NCI-H82 treated with DMSO at 0.1 percent for 48 hours (cell line): ENCODE results near the gene USP19.

Experiments used
- DNase-seq: peaks from one replicate; lab custom pipeline; 2025; ENCODE audit not compliant: unreplicated experiment; lab: John Stamatoyannopoulos, UW

USP19 gene, protein sequence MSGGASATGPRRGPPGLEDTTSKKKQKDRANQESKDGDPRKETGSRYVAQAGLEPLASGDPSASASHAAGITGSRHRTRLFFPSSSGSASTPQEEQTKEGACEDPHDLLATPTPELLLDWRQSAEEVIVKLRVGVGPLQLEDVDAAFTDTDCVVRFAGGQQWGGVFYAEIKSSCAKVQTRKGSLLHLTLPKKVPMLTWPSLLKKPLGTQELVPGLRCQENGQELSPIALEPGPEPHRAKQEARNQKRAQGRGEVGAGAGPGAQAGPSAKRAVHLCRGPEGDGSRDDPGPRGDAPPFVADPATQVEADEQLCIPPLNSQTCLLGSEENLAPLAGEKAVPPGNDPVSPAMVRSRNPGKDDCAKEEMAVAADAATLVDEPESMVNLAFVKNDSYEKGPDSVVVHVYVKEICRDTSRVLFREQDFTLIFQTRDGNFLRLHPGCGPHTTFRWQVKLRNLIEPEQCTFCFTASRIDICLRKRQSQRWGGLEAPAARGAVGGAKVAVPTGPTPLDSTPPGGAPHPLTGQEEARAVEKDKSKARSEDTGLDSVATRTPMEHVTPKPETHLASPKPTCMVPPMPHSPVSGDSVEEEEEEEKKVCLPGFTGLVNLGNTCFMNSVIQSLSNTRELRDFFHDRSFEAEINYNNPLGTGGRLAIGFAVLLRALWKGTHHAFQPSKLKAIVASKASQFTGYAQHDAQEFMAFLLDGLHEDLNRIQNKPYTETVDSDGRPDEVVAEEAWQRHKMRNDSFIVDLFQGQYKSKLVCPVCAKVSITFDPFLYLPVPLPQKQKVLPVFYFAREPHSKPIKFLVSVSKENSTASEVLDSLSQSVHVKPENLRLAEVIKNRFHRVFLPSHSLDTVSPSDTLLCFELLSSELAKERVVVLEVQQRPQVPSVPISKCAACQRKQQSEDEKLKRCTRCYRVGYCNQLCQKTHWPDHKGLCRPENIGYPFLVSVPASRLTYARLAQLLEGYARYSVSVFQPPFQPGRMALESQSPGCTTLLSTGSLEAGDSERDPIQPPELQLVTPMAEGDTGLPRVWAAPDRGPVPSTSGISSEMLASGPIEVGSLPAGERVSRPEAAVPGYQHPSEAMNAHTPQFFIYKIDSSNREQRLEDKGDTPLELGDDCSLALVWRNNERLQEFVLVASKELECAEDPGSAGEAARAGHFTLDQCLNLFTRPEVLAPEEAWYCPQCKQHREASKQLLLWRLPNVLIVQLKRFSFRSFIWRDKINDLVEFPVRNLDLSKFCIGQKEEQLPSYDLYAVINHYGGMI (N-terminal part only)

GRCh38 chr3:49120438-49121131 lies at the start of gene USP19:
Gene USP19, minus strand, starts transcription at chr3:49120823. Its CDS starts 1,678 bp downstream, at chr3:49119145.
- peak; percentile 49 for DNase-seq

DNA sequence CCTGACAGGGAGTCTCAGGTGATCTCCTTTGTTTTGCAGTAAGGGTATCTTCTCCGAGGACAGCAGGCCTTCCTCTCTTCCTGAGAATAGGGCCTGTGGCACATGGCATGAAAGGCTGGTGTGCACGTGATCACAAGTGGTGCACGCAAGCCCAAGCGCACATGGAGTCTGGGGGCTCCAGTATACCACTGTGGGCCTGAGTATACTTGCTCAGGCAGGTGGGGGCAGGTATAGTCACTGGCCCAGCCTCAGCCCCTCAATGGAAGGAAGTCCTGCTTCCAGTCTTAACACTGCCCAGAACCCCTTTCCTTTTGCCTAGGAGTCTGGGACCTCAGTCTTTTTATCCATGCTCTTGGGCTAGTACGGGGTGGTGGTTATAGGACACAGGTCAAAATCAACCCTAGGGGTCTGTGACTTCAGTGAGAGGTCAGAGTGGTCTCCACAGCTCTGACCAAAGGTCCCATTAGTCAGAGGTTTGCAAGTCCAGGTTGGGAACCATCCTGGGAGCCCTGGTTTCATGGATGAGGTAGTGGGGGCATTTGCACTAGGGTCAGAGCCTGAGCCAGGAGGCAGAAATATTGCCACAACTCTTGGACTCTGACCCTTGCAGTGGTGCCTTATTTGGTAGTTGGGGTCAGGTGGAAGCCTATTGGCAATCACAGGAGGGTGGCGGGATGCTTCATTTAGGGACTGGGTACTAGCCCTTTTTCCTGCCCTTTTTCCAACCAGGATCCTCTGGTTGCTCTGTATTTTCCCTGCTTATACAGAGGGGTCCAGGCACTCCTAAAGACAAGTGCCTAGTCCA lies 46.3 kb upstream of the USP19 start:
- no peak for DNase-seq

GRCh38 chr3:49165771-49166751 lies 45.4 kb upstream of the USP19 start, which contains the start of gene CCDC71:
Gene CCDC71, minus strand, starts transcription at chr3:49166331. Its CDS starts 2,123 bp downstream, at chr3:49164208.
- DNase-seq: no peak

- no peak for DNase-seq
Observed at GRCh38 chr3:49164983-49165720, 44.5 kb upstream of the USP19 start.

DNA sequence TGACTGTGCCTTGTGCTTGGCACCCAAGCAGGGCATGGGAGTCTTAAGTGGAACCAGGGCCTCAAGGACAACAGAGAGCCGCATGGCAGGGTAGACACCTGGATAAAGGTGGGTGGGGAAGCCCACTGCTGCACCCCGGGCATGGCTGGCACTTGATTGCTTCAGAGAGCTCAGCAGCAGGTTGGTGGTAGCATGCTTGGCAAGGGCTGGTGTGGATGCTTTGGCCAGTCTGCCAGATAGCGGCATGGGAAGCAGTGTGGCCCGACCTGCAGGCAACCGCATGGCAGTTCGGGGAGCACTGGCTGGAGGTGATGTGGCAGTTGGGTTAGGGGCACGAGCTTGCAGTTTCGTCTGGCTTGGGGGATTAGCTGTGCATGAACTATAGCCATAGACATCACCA lies 43.0 kb upstream of the USP19 start:
- no peak for DNase-seq

GRCh38 chr3:49162751-49163419 lies 42.3 kb upstream of the USP19 start:
- no peak for DNase-seq

DNA sequence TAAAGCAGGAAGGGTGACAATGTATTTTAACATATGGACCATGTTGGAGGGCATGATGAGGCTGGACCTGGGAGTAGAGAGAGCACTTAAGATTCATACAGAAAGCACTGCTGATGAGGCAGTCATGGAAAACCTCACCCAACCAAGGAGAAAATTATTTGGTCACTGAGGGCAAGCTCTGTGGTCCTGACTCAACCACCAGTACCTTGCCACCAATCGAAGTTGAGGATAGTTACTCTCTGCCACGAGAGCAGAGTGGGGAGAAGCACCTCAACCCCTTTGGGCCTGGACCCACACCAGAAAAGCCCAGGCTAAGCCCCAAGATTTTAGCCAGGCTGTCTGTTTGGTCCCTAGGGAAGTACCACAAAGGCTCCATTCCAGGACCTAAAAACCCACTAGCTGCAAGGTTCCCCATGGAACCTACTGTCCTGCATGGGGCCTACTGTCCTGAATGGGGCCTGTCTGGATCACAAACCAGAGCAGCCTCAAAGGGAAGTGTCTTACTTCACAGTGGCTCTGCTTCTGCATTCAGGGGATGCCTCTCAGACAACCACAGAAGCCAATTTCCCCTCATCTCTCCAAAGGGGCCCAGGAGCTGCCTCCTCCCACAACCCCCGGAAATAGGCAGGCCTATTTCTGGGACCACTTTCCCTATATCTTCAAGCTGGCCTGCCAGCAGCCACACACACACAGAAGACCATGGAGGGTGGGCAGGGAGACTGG lies 41.3 kb upstream of the USP19 start:
- DNase-seq: no peak

DNA sequence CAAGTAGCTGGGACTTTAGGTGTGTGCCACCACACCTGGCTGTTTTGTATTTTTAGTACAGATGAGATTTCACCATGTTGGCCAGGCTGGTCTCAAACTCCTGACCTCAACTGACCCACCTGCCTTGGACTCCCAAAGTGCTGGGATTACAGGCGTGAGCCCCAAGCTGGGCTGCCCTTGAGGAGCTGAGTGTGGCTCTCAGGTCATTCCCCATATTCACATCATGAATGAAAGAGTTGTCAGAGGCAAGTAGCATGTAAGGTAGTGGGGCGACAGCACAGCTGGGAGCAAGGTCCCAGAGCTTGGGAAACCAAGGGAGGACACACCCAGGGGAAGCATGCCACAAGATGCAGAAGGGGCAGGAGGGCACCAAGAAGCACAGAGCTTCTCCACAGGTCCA lies 40.6 kb upstream of the USP19 start:
- no peak for DNase-seq

DNA sequence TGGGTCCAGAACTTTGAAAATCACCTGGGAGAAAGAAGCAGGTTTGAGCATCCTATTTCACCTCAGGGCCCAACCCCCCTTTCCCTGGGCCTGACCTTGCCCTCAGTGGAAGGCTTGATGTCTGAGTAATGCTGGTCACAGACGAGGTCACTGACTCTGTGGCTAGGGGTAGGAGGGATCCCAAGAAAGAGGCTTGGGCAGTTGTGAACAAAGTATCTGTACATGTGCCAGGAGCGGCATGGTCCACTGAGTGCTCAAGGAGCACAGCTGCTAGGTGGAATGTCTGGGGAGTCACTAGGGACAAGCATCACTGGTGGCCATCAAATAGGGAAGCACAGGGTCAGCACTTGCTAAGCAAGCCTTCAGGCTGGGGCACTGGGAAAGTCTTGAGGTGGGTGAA lies 38.2 kb upstream of the USP19 start:
- DNase-seq: no peak

DNA sequence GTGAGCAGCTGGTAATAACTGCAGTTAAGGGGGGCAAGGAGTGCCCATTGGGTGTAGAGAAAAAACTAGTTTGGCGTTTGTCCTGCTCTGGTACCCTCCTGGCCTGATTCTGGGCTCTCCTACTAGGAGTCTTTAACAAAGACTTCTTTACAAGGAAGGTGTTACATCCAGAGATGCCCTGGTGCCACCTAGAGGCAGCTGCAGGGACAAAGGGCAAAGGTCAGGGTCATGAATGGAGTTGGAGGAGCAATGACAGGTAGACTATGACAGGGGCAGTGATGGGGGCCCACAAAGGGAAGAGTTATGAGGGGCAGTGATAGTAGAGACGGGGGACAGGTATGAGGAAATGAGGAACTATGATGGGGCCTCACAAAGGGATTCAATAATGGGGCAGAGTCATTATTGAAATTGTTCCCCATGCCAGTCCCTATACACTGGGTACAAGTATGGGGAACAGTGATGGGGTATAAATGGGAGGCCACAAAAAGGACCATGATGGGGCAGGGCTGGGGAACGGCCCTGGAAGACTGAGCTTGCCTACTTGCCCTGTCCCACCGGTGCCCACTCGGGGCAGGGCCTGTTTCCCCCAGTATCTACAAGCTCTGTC lies 37.6 kb upstream of the USP19 start:
- DNase-seq: peak; percentile 1

GRCh38 chr3:49157289-49157688 lies 36.7 kb upstream of the USP19 start:
- no peak for DNase-seq

- no peak for DNase-seq
Observed at GRCh38 chr3:49153349-49153912, 32.8 kb upstream of the USP19 start.

DNA sequence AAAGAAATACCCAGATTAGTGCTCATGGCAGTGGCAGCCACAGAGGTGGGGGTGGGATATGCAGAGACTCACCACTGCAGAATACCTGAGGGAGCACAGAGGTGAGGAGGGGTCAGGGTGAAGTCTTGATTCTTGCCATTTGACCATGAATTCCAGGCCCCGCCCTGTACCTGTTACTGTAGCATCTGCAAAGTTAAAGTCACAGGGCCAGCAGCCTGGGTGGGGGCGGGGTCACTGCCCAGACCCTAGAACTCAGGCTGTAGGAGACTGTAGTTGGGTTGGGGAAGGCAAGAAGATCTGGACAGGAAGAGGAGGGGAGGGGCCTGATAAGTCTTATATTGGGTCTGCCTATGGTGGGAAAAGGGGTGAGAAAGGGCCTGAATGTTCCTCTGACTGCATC lies 31.0 kb upstream of the USP19 start:
- DNase-seq: no peak

- DNase-seq: no peak
Observed at GRCh38 chr3:49148159-49148558, 27.5 kb upstream of the USP19 start.

GRCh38 chr3:49140080-49140479 lies 19.5 kb upstream of the USP19 start:
- no peak for DNase-seq

DNA sequence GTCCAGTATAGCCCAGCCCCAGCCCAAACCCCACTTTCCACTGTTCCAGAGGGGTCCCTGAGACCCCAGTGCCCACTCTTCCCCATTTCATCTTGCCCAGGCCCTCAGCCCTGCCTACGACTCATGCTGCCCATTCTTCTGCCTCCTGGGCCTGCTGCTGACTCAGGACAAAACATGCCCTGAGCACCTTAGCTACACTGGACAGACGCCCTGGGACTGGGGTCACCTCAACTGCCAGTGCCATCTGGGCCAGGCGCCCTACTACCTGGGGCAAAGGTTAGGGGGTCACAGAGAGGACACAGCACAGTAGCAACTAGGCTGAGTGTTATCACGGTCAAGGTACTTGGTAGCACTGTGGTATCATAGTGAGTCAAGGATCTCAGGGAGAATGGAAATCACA lies 14.9 kb upstream of the USP19 start:
- DNase-seq: no peak
